Keratinocyte (primary cell): ENCODE measurements around the gene FBXW7. TPM values are rescaled to one million over a fixed set of nuclear protein-coding genes. Genes with fewer than 3 reads are reported as not detected.

ENCODE experiments used
- DNase-seq: peaks from one replicate; pipeline ENCODE4 v3.0.0-alpha.2; 2011; ENCODE audit warnings: low read depth, missing footprints, low spot score
- FAIRE-seq: peaks from 2 replicates; lab custom pipeline; 2011; peaks lifted over from hg19 to GRCh38; lab: Jason Lieb, UNC
- H2AFZ ChIP-seq: 2 replicates; pipeline ENCODE4 v1.6.0; 2012; ENCODE audit warnings: low read length, control low read depth, inconsistent platforms; ENCODE audit not compliant: control insufficient read depth
- H3K27ac ChIP-seq: 2 replicates; pipeline ENCODE4 v1.5.1; 2011; ENCODE audit warnings: low read length; ENCODE audit not compliant: control insufficient read depth, insufficient read depth
- H3K27me3 ChIP-seq: 3 replicates; pipeline ENCODE4 v1.6.0; 2011; ENCODE audit warnings: low read length; ENCODE audit not compliant: control insufficient read depth, insufficient read depth; ENCODE audit errors: extremely low read depth
- H3K36me3 ChIP-seq, 2 experiments: 2 replicates in 1 of 2; 3 replicates in 1 of 2; pipeline ENCODE4 v1.5.1; 2011; ENCODE audit warnings: low read length in 2 of 2, mild to moderate bottlenecking in 1 of 2; ENCODE audit not compliant: control insufficient read depth in 2 of 2, insufficient read depth in 2 of 2; ENCODE audit errors: extremely low read depth in 1 of 2
- H3K4me1 ChIP-seq: 3 replicates; pipeline ENCODE4 v1.5.1; 2011; ENCODE audit warnings: low read length; ENCODE audit not compliant: control insufficient read depth, insufficient read depth; ENCODE audit errors: extremely low read depth
- H3K4me2 ChIP-seq: 3 replicates; pipeline ENCODE4 v1.6.0; 2011; ENCODE audit warnings: low read depth, low read length; ENCODE audit not compliant: control insufficient read depth, insufficient read depth; ENCODE audit errors: extremely low read depth
- H3K4me3 ChIP-seq, 3 experiments: fragments of 200-600 bp in 1 of 3; sonication (generic) in 1 of 3; 2 replicates in 2 of 3; 3 replicates in 1 of 3; pipeline ENCODE4 v1.5.1; 2011 to 2016; ENCODE audit warnings: low read length in 3 of 3, mild to moderate bottlenecking in 3 of 3, control low read depth in 2 of 3, inconsistent platforms in 1 of 3, low read depth in 1 of 3, mixed read lengths in 1 of 3, mixed run types in 1 of 3, moderate library complexity in 1 of 3; ENCODE audit not compliant: control insufficient read depth in 2 of 3, insufficient read depth in 2 of 3; ENCODE audit errors: extremely low read depth in 1 of 3
- H3K79me2 ChIP-seq: 2 replicates; pipeline ENCODE4 v1.6.0; 2012; ENCODE audit warnings: low read length; ENCODE audit not compliant: control insufficient read depth, insufficient read depth
- H3K9ac ChIP-seq: 3 replicates; pipeline ENCODE4 v1.6.0; 2011; ENCODE audit warnings: low read length; ENCODE audit not compliant: control insufficient read depth, insufficient read depth; ENCODE audit errors: extremely low read depth
- H3K9me1 ChIP-seq: 3 replicates; pipeline ENCODE4 v1.6.0; 2011; ENCODE audit warnings: low read length; ENCODE audit not compliant: control insufficient read depth, insufficient read depth; ENCODE audit errors: extremely low read depth
- H3K9me3 ChIP-seq: 2 replicates; pipeline ENCODE4 v1.5.1; 2012; ENCODE audit warnings: low read depth, low read length; ENCODE audit not compliant: control insufficient read depth
- H4K20me1 ChIP-seq: 3 replicates; pipeline ENCODE4 v1.6.0; 2011; ENCODE audit warnings: low read length; ENCODE audit not compliant: control insufficient read depth, insufficient read depth; ENCODE audit errors: extremely low read depth
- CTCF ChIP-seq, 3 experiments: IDR thresholded peaks in 1 of 3; conservative IDR thresholded peaks in 1 of 3; optimal IDR thresholded peaks in 1 of 3; 2 replicates in 2 of 3; 3 replicates in 1 of 3; pipeline versions ENCODE3 to v1.5.1; 2011; ENCODE audit warnings: low read length in 3 of 3, mild to moderate bottlenecking in 3 of 3, moderate library complexity in 2 of 3, control low read depth in 1 of 3, inconsistent platforms in 1 of 3; ENCODE audit not compliant: insufficient read depth in 2 of 3; ENCODE audit errors: extremely low read depth in 1 of 3
- EZH2 ChIP-seq: IDR thresholded peaks from one replicate; pipeline ENCODE4 v1.6.1; 2012; ENCODE audit warnings: inconsistent platforms, mild to moderate bottlenecking, low read length, moderate library complexity
- dilution Hi-C: fragments of 300-500 bp; cut with MboI; formaldehyde crosslinking; loops from one replicate; pipeline ENCODE4 v1.7.0; 2020; ENCODE audit warnings: low sequenced_read_pairs; ENCODE audit not compliant: extremely low pct_ligation_motif_present
- polyA plus RNA-seq, 5 experiments: library from polyadenylated mRNA; depleted of rRNA in 3 of 5; stranded (reverse) in 3 of 5; stranded (forward) in 1 of 5; unstranded in 1 of 5; fragments of >200 nt; gene quantifications; 1 replicate in 1 of 5; 2 replicates in 3 of 5; 3 replicates in 1 of 5; pipeline versions ENCODE4 v1.2.1 to v1.2.3, GENCODE V29; 2011 to 2012; ENCODE audit warnings: missing spikeins in 2 of 5, low read depth in 1 of 5, low replicate concordance in 1 of 5

The FBXW7 gene
- polyA plus RNA-seq, 1 donor (not counting 4 experiments of a cell fraction or from before 2014, with no cell fraction given), result 39.6 TPM

GRCh38 chr4:152565333-152565732, 29.4 kb upstream of the FBXW7 start:
- no peak for TF ChIP-seq CTCF (optimal IDR thresholded peaks at IDR 0.05 in 1 of 3, IDR thresholded peaks at IDR 0.05 in 1 of 3, conservative IDR thresholded peaks at IDR 0.05 in 1 of 3; ENCODE audit: extremely low read depth in 1 of 3, insufficient read depth in 2 of 3, low read length in 3 of 3)
- no peak for TF ChIP-seq EZH2
- Histone ChIP-seq H3K4me2 (no peak overlapping the region), H3K27ac (no peak overlapping the region), H2AFZ (no peak overlapping the region), H3K79me2 (no peaks in the 10 kb centered on the region), H3K27me3 (no peaks in the 10 kb centered on the region), H3K9me3 (no peaks in the 10 kb centered on the region), H4K20me1 (no peaks in the 10 kb centered on the region), H3K9me1 (no peaks in the 10 kb centered on the region), H3K4me1 (no peaks in the 10 kb centered on the region), H3K4me3 (no peak overlapping the region), H3K36me3 (no peaks in the 10 kb centered on the region), H3K9ac (no peak overlapping the region)
- FAIRE-seq (no peak), DNase-seq (no peak)
- dilution Hi-C loops, result no loop called here

GRCh38 chr4:152564336-152564735, 28.4 kb upstream of the FBXW7 start:
- Histone ChIP-seq H3K4me3 (no peak overlapping the region), H2AFZ (no peak overlapping the region), H3K9me1 (no peaks in the 10 kb centered on the region), H3K9ac (no peak overlapping the region), H3K36me3 (no peaks in the 10 kb centered on the region), H3K79me2 (no peaks in the 10 kb centered on the region), H3K4me1 (no peaks in the 10 kb centered on the region), H3K9me3 (no peaks in the 10 kb centered on the region), H4K20me1 (no peaks in the 10 kb centered on the region), H3K27ac (no peak overlapping the region), H3K27me3 (no peaks in the 10 kb centered on the region), H3K4me2 (no peak overlapping the region)
- no peak for DNase-seq
- no peak for FAIRE-seq
- TF ChIP-seq EZH2, result no peak
- TF ChIP-seq CTCF (optimal IDR thresholded peaks at IDR 0.05 in 1 of 3, IDR thresholded peaks at IDR 0.05 in 1 of 3, conservative IDR thresholded peaks at IDR 0.05 in 1 of 3; ENCODE audit: extremely low read depth in 1 of 3, insufficient read depth in 2 of 3, low read length in 3 of 3), result no peak
- dilution Hi-C loops, result no loop called here
